HG02588 (cell line): ENCODE data around the gene ATAD2B.
A peak's percentile ranks its signal among the peaks of the same experiment; 100 is the strongest.
"Not testable (repeated sequence)": the region's sequence is repeated elsewhere in the genome, so short reads cannot be mapped to it uniquely, and the experiment has no call there.

Source experiments
- ATAC-seq: cut with Tn5 transposase; IDR thresholded peaks from one replicate; pipeline ENCODE4 v1.9.1; 2021; ENCODE audit warnings: mild to moderate bottlenecking, moderate library complexity; ENCODE audit not compliant: unreplicated experiment

The ATAD2B gene

DNA sequence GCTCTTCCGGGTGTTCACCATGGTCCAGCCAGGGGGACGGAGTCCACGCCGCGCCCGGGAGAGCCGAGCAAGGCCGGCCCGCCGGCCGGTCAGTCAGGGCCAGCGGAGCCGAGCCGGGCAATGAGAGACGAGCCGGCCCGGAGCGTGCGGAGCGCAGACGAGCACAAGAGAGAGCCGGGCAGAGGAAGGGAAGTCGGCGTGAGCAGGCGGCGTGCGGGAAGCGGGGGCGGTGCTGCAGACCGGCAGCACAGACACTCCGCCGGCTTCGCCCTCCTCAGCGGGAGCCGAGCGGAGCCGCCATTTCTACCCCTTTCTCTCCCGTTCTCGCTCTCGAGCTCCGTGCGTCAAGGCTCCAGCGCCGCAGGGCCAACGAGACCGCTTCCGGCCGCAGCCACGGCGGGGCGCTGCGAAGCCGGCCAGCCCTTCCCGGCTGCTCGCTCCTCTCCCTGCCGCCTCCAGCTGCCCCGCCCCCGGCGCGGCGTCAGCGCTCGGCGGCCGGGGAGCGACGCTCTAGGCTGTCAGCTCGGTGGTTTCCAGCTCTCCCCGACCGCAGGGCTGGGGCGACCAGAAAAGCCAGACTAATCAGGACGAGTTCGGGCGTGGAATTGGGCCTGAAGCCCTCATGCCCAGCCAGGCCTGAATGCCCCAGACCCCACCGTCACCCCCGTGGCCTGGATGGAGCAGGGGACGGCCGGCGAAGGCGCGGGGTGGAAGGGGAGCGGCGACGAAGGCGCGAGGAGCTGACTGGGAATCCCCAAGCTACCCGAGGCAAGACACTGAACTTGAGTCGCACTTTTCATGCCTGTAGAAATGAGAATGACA lies at the start of gene ATAD2B:
Gene ATAD2B (minus strand): TSS at position 374 of the 822 bp plus-strand sequence. CDS start 353 bp downstream, at position 21.
- peak; percentile 77 for ATAC-seq

DNA sequence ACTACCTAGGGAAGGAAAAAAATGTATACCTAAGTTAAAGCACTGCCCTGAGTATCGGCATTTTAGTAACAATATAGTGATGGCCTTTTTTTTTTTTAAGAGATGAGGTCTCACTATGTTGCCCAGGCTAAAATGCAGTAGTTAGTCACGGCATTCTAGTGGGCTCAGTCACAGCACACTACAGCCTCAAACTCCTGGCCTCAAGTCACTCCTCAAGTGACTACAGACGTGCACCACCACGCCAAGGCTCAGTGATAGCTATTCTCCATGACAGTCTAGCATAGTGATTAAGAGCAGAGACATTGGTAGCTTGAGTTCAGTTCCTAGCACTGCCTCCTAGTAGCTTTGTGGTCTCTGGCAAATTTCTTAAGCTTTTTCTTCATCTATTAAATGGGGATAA lies 40.9 kb upstream of the ATAD2B start:
- ATAC-seq, result no peak

DNA sequence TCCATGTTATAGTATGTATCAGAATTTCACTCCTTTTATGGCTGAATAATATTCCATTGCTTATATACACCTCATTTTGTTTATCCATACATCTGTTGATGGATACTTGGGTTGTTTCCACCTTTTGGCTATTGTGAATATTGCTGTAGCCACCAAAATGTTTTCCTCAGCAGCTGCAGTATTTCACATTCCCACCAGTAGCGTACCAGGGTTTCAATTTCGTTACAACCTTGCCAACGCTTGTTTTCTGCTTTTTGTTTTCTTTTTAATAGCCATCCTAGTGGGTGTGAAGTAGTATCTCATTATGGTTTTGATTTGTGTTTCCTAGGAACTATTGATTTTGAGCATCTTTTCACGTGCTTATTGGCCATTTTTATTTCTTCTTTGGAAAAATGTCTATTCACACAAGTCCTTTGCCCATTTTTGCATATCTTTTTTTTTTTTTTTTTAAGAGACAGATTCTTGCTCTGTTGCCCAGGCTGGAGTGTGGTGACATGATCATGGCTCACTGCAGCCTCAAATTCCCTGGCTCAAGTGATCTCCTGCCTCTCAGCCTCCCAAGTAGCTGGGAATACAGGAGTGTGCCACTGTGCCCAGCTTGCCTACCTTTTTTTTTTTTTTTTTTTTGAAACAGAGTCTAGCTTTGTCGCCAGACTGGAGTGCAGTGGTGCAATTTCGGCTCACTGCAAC lies 27.5 kb upstream of the ATAD2B start:
- ATAC-seq, result no peak

DNA sequence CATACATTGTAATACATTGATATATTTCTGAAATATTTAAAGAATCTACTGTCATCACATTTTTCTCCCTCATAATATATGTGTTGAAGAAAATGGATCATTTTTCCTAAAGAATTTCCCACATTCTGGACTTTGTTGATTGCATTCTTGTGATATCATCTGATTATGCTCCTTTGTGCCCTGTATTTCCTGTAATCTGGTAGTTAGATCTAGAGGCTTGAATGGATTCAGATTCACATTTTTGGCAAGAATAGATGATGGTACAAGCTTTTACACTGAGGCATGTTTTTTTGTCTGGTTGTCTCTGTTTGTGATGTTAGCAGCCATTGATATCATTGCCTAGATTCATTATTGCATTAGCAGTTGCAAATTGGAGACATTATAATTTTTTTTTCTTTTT lies 26.7 kb upstream of the ATAD2B start:
- ATAC-seq, result no peak

DNA sequence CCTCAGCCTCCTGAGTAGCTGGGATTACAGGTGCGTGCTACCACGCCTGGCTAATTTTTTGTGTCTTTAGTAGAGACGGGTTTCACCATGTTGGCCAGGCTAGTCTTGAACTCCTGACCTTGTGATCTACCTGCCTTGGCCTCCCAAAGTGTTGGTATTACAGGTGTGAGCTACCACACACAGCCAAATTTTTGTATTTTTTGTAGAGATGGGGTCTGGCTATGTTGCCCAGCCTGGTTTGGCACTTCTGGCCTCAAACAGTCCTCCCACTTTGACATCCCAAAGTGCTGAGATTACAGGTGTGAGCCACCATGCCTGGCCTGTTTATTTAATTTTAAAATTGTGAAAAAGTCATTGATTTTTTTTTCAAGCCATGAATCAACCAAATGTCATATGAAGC lies 25.6 kb upstream of the ATAD2B start:
- ATAC-seq, result not testable (repeated sequence)

DNA sequence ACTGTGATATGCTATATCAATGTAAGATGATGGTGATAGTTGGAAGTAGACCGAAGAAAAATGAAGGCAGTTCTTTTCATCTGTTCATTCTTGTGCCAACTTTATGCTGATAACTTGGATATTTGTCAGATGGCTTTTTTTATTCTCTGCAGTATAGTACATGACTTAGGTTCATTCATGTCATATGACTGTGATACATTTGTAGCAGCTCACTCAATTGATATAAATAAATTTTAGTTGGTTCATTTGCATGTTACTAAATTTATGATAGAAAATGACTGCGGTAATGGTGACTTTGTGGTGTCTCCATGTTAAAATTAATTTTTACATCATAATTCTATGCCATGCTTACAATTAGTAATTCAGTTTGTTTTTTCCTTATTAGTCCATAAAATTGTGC lies 20.4 kb upstream of the ATAD2B start:
- no peak for ATAC-seq

DNA sequence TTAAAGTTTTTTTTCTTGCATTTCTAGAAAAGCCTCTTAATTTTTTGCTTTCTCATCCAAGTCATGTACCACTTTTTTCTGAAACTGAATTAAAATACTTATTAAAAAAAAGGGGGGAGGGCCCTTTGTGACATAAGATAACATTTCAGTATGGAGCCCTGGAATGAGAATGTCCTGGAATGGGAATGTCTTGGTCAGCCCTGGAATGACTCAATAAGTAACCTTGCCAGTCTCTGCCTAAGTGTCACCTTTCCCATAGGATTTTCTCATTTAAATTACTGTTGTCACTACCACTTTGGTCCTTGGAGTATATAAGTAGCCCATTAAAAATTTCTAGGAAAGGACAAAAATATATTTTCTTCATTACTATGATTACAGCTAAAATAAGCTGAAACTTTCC lies 18.1 kb upstream of the ATAD2B start:
- no peak for ATAC-seq

DNA sequence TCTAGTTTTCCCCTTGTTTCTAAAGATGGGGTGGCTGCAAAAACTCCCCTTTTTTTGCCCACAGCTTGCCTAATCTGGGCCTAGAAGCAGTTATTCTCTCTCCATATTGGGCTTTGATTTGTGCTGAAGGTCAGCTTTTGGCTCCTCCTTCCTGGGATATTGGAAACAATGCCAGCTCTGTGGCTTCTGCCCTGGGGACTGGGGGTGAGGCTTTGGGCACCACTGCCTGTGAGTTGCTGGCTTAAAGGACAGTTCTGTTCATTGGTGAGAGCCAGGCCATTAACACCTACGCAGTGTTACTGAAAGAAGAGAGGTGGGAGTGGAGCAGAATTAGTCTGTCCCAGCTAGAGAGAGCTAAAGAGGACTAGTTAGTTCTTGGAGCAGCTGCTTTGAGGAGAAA lies 17.6 kb upstream of the ATAD2B start:
- ATAC-seq, result no peak

DNA sequence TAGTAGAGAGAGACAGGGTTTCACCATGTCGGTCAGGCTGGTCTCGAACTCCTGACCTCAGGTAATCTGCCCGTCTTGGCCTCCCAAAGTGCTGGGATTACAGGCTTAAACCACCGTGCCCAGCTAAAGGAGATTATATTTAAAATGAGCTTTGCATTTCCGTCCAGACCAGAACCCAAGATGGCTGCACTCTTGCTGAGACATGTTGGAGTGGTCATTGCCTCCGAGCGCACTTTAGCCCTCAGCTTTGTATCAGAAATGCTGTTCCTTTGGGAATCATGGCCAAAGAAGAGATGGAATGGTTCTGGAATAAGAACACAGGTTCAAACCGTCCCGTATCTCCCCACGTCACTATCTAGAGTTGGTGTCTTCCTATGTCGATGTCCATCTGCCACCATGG lies 16.7 kb upstream of the ATAD2B start:
- ATAC-seq, result no peak

DNA sequence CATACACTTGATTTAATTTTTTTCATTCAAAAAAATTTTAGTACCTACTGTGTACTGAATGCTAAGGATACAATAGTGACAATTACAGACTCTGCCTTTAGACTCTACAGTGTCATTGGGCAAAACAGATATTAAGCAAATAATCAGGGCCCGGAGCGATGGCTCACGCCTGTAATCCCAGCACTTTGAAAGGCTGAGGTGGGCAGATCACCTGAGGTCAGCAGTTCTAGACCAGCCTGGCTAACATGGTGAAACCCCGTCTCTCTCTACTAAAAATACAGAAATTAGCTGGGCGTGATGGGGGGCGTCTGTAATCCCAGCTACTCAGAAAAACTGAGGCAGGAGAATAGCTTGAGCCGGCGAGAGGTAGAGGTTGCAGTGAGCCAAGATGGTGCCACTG lies 14.7 kb upstream of the ATAD2B start:
- no peak for ATAC-seq

DNA sequence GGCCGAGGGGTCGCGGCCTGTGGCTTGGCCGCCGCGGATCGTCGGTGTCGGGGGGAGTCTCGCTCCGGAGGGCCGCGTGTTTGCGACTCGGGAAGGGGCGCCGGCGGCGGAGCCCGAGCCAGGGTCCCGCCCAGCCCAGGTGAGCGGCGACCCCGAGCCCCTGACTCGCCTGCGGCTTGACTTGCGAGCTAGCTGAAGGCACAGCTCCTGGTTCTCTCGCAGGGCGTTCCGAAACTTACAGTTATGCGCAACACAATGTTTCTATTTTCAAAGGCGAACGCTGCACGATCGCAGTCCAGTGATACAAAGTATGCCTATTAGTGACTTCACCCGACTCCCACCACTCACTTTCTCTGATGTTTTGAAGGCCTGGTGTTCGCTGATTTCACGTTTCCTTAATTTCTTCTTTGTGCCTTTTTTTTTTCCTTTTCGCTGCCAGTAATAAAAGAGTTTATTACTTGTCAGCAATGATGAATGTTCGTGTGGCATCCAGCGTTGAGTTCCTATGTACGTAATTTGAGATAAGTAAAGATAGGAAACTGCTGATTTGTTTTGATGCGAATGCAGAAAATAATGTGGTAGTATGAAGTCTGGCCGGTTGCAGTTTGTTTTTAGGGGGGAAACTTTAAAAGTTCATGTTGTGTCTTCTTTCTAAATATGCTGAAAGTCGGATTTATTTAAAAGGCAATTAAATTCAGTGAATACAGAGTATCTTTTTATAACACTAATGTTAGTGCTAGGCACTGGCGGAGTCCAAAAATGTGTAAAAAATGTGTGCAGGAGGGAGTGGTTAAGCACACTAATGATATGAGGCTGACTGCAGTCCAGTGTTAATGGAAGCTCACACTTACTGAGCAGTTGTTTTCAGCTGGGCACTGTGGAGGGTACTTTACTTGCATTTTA lies 14.0 kb upstream of the ATAD2B start:
- ATAC-seq, result peak; percentile 56

DNA sequence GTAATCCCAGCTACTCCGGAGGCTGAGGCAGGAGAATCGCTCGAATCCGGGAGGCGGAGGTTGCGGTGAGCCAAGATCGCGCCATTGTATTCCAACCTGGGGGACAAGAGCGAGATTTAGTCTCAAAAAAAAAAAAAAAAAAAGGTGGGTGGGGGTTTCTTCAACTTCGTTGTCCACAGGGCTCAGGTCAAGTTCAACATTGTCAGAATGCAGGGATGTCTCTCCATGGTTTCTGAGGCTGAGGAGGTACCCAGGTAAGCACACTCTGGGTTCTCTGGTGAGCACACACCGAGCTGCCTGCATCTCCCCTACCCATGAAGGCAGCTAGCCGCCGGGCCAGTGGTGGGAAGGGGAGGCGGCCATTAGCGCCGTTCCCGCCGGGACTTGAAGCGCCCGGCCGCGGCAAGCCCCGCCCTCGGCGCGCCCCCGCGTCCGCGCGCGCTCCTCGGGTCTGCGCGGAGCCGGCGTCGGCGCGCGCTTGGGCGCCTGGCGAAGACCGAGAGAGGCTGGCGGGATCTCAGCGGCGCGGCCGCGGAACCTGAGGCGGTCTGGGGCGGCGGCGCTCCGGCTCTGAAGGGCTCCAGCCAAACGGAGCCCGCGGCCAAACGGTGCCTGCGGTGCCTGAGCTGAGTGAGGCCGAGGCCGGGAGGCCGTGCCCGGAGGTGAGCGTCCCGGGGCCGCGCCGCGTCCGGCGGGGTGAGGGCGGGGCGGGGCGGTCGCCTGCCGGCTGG lies 13.2 kb upstream of the ATAD2B start, which contains the start of gene UBXN2A:
Gene UBXN2A (plus strand): TSS at position 477 of the 731 bp plus-strand sequence. CDS start 17,852 bp downstream, outside the sequence.
- peak; percentile 77 for ATAC-seq

DNA sequence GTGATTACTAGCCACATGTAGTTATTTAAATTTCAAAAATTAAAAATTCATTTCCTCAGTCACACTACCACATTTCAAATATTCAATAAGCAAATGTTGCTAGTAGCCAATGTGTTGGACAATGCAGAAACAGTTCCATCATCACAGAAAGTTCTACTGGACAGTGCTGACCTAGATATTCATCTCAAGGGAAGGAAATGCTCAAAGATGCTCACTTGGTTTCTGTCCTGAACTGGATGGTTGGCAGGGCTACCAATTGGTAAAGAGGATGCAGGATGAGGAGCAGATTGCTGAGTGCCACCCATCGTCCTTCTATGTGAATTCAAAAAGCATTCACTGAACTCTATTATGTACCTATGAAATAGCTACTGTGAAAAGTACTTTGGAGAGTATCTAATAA lies 7.3 kb upstream of the ATAD2B start:
- no peak for ATAC-seq

DNA sequence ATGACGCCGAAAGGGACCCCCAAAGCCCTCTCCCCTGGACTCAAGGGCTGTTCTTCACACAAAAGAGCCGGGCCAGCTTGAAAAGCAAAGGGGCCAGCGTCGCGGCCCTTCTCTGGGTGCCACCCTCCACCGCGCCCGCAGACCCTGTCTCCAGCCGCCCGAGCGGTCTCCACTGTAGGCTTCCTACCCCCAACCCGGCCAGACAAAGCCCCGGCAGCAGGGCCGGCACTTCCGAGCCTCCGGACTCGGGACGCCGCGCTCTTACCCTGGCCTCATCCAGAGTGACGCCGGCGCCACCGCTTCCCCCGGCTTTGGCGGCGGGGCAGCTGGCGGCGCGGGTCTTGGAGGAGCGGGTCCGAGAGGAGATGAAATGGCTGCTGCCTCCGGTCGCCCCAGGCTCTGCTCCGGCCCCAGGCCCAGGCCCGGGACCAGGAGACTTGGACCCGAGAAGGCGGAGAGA lies 603 bp downstream of the ATAD2B start:
- peak; percentile 19 for ATAC-seq

DNA sequence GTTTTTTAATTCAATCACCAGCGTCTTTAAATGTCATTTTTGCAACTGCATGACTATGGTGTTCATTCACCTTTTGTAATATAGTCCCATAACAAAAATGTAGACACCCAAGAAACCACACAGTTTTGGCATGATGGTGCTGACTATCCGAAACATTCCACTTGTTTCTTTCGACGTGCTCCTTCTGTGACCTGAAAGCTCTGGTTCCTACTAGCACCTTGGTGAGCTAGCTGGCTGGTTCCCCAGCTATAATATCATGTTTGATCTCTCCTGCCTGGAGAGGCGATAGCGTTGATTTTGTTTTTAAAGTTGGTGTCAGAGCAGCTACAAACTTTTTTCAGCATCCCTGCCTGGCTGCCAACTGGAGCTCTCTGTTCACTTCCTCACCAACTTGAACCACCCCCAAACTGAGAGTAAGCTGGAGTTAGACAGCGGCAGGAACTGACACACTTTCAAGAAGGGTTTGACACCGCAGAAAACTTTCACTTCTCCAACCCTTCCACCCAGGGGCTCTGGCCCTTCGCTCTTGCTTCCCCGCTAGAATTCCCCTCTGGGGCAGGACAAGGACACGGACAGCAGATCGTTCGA lies 1.1 kb downstream of the ATAD2B start:
- ATAC-seq, result peak; percentile 52

DNA sequence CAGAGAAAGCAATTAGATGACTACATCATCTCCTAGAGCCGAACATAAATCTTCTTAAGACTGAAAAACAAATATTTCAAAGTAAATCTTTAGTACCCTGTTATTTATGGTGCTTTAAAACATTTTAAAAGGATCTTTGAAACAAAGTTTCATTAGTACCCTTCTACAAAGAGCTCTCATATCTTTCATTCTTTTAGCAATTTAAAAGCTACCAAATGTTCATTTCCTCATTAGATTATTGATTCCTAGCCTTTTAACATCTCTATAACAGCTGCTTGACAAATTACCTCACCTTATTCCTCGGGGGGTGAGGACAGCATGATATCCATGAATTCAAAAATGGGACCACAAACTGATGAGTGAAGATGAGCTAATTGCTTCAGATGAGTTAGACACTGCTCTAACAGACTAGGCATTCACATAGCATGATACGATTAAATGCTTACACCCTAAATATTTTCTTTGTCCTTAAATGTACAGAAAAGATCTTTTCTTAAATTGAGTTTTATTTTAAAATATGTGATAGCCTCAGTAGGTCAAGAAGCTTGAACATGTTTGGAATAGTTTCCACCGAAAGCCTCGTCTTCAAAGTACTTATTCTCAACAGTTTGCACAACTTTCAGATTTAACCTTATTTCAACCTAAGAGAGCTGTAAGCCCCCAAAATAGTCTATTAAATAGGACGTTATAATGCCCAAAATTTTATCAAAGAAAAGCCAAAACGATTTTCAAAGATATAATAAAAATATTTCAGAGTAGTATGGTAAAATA lies 2.1 kb downstream of the ATAD2B start:
- ATAC-seq, result no peak

DNA sequence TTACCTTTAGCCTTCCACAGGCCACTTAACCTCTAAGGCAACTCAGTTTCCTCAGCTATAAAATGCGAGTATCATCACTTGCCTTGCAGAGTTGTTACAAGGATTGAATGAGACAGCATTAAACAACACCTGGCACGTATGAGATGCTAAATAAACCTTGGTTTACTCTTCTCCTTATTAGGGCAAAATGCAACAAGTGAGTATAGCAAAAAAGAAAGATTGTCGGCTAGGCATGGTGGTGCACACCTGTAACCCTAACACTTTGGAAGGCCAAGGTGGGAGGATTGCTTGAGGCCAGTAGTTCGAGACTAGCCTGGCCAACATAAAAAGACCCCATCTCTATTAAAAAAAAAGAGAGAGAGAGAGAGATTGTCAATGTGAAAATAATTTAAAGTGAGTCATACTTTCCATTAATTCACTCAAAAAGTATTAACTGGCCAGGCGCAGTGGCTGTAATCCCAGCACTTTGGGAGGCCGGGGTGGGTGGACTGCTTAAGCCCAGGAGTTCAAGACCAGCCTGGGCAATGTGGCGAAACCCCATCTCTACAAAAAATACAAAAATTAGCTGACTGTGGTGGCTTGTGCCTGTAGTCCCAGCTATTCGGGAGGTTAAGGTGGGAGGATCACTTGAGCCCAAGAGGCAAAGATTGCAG lies 8.0 kb downstream of the ATAD2B start:
- no peak for ATAC-seq

DNA sequence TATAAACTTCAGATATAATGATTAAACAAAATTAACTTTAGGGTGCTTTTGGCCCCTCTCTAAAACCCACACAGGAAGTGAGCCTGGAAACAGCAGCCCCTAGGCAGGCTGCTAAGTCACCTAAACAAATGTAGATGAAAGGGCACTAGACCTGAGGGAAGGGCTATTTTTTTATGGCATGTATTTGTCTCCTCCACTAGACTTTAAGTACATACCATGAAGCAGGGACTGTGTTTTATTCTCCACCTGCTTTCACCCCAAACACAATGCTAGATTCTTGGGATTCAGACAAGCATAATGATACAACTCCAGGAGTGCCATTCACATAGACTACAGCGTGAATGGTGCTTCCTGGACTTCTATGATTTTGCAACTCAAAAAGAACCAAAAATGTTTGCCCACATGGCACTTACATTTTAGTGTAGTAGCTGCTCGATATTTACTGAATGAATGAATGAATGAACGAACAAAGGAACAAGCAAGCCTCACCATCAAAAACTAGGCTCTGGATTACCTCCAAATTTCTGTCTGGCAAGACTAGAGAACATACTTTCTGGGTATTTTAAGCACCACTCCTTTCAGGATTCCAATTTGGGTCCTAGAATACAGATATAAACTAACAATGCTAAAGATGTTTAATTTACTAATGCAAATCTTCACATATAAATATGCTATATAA lies 10.1 kb downstream of the ATAD2B start:
- ATAC-seq, result no peak
